Spleen (tissue), 7 donors: Measurements from ENCODE around the gene C7.

Experiments
- CTCF ChIP-seq, 11 experiments: fragments of 200-600 bp in 7 of 11; fragments of 450-650 bp in 4 of 11; sonication (generic) in 4 of 11; IDR thresholded peaks in 8 of 11; conservative IDR thresholded peaks in 3 of 11; 1 replicate in 7 of 11; 2 replicates in 4 of 11; pipeline versions ENCODE4 v1.4.0 to v1.8.0; 2016 to 2021; ENCODE audit warnings: antibody characterized with exemption in 11 of 11, inconsistent platforms in 4 of 11, mild to moderate bottlenecking in 1 of 11
- POLR2A ChIP-seq, 3 donors: fragments of 450-650 bp; IDR thresholded peaks; one replicate each; pipeline ENCODE4 v1.5.1; 2017; ENCODE audit warnings: antibody characterized with exemption in 3 of 3, mild to moderate bottlenecking in 1 of 3
- POLR2AphosphoS5 ChIP-seq, 3 donors: sonication (generic); formaldehyde crosslinking; IDR thresholded peaks; one replicate each; pipeline ENCODE4 v1.5.1; 2017; ENCODE audit warnings: antibody characterized with exemption in 3 of 3
- donor health status: DM: no; HTN: no; CAD: no; lungs with moderate emphysema.
- donor health status: DM: no; HTN: no; CAD: no.
- donor health status: DM: no; HTN: no; CAD: no.

GRCh38 chr5:40932766-40933165 is 23.5 kb downstream of the C7 start:
- TF ChIP-seq POLR2AphosphoS5 (IDR thresholded peaks at IDR 0.05) (no peak), CTCF (IDR thresholded peaks at IDR 0.05 in 8 of 11, conservative IDR thresholded peaks at IDR 0.05 in 3 of 11) (no peak), POLR2A (IDR thresholded peaks at IDR 0.05) (no peak)
